GM21529 (cell line): ENCODE data around the gene ATF1.
"Not testable (repeated sequence)": the region's sequence is repeated elsewhere in the genome, so short reads cannot be mapped to it uniquely, and the experiment has no call there.

Experiments
- ATAC-seq: cut with Tn5 transposase; IDR thresholded peaks from one replicate; pipeline ENCODE4 v1.9.1; 2021; ENCODE audit not compliant: unreplicated experiment

The ATF1 gene

DNA sequence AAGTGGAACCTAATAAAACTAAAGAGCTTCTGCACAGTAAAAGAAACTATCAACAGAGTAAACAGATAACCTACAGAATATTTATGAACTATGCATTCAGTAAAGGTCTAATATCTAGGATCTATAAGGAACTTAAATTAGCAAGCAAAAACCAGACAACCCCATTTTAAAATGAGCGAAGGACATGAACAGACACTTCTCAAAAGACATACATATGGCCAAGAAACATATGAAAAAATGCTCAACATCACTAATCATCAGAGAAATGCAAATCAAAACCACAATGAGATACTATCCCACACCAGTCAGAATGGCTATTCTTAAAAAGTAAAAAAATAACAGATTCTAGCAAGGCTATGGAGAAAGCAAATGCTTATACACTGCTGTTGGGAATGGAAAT is 91.3 kb downstream of the ATF1 start:
- not testable (repeated sequence) for ATAC-seq

DNA sequence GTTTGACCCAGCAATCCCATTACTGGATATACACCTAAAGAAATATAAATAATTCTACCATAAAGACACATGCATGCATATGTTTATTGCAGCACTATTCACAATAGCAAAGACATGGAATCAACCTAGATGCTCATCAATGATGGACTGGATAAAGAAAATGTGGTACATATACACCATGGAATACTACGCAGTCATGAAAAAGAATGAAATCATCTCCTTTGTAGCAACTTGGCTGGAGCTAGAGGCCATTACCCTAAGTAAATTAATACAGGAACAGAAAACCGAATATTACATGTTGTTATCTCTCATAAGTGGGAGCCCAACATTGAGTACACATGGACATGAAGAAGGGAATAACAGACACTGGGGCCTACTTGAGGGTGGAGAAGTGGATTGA is 91.8 kb downstream of the ATF1 start:
- ATAC-seq, result not testable (repeated sequence)

GRCh38 chr12:50859621-50860310 is 95.9 kb downstream of the ATF1 start:
- ATAC-seq, result no peak

DNA sequence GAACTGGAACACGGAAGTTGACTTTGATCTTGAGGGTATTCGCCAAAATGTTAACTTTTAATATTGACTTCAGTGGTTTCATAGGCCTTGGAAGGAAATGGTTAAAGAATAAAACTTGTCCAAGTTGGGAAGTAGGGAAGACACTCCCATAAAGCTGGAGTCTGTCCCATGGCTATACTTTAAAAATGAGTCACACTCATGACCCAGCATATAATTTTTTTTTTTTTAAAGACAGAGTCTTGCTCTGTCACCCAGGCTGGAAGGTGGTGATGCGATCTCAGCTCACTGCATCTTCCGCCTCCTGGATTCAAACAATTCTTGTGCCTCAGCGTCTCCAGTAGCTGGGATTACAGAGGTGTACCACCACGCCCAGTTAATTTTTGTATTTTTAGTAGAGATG is 98.4 kb downstream of the ATF1 start:
- ATAC-seq, result no peak

- no peak for ATAC-seq
Measured at GRCh38 chr12:50865266-50865665, 101.4 kb downstream of the ATF1 start.

DNA sequence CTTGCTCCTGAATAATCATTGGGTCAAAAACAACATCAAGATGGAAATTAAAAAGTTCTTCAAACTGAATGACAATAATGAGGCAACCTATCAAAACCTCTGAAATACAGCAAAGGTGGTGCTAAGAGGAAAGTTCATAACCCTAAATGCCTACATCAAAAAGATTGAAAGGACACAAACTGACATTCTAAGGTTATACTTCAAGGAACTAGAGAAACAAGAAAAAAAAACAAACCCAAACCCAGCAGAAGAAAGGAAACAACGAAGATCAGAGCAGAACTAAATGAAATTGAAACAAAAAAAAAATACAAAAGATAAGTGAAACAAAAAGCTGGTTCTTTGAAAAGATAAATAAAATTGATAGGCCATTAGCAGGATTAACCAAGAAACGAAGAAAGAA is 105.0 kb downstream of the ATF1 start:
- not testable (repeated sequence) for ATAC-seq
